Esophagus squamous epithelium (tissue), 4 donors: ENCODE data around the gene OR52D1.

Experiments used
- POLR2A ChIP-seq, 4 donors: fragments of 450-650 bp; IDR thresholded peaks; one replicate each; pipeline ENCODE4 v1.6.1; 2017; ENCODE audit warnings: antibody characterized with exemption in 4 of 4, mild to moderate bottlenecking in 4 of 4, moderate library complexity in 3 of 4
- TF ChIP-seq, protein P1 (sequence below), 6 experiments: fragments of 450-650 bp in 4 of 6; fragments of 200-600 bp in 2 of 6; sonication (generic) in 2 of 6; IDR thresholded peaks; one replicate each; pipeline ENCODE4 v1.5.1; 2016 to 2019; ENCODE audit warnings: antibody characterized with exemption in 6 of 6, mild to moderate bottlenecking in 4 of 6, moderate library complexity in 4 of 6

DNA sequence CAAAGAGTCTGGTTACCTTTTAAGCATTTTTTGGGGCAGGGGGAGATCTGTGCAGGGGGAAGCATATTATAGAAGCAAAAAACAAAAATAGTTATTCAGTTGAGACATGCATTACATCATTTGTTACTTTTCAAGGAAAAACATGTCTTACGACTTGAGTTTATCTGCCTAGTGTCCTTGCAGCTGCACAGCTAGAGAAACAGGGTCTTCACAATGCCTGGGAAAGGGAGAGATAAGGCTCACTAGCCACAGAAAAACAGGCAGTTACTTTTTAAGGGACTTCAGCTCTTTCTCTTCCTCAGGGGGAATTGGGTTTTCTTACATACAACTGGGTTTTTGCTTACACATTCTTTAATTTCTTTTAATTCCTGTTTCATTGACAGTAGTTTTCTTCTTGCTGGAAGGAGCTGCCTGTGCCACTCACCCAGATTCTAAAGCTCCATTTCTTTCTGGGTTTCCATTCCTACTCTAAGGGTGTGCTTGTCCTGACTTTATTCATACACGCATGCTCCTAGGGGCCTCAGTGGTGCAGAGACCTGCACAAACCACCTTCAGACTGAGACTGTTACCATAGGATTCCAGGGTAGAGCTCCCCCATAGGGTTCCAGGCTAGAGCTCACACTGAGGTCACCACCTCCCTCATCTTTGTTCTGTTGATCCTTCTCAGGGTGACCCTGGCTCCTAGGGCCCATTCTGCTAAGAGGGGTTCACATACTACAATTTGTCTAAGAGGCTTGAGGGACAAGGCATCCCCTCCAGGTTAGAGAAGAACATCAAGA, 42.8 kb downstream of the OR52D1 start:
- no peak for TF ChIP-seq POLR2A (IDR thresholded peaks at IDR 0.05)
- TF ChIP-seq, protein P1, sequence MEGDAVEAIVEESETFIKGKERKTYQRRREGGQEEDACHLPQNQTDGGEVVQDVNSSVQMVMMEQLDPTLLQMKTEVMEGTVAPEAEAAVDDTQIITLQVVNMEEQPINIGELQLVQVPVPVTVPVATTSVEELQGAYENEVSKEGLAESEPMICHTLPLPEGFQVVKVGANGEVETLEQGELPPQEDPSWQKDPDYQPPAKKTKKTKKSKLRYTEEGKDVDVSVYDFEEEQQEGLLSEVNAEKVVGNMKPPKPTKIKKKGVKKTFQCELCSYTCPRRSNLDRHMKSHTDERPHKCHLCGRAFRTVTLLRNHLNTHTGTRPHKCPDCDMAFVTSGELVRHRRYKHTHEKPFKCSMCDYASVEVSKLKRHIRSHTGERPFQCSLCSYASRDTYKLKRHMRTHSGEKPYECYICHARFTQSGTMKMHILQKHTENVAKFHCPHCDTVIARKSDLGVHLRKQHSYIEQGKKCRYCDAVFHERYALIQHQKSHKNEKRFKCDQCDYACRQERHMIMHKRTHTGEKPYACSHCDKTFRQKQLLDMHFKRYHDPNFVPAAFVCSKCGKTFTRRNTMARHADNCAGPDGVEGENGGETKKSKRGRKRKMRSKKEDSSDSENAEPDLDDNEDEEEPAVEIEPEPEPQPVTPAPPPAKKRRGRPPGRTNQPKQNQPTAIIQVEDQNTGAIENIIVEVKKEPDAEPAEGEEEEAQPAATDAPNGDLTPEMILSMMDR (IDR thresholded peaks at IDR 0.05), result no peak
